Stimulated activated CD4-positive, alpha-beta T cell treated with anti-CD3 and anti-CD28 coated beads, Interleukin-12 subunit alpha, Interleukin-12 subunit beta, amount 100 ng/mL, for 24 hours (primary cell): ENCODE data around the gene STEAP2.

Source experiments
- DNase-seq, 2 experiments: peaks; one replicate each; pipeline ENCODE4 v3.0.0-alpha.2; 2020; ENCODE audit warnings: low read depth in 2 of 2

The STEAP2 gene

DNA sequence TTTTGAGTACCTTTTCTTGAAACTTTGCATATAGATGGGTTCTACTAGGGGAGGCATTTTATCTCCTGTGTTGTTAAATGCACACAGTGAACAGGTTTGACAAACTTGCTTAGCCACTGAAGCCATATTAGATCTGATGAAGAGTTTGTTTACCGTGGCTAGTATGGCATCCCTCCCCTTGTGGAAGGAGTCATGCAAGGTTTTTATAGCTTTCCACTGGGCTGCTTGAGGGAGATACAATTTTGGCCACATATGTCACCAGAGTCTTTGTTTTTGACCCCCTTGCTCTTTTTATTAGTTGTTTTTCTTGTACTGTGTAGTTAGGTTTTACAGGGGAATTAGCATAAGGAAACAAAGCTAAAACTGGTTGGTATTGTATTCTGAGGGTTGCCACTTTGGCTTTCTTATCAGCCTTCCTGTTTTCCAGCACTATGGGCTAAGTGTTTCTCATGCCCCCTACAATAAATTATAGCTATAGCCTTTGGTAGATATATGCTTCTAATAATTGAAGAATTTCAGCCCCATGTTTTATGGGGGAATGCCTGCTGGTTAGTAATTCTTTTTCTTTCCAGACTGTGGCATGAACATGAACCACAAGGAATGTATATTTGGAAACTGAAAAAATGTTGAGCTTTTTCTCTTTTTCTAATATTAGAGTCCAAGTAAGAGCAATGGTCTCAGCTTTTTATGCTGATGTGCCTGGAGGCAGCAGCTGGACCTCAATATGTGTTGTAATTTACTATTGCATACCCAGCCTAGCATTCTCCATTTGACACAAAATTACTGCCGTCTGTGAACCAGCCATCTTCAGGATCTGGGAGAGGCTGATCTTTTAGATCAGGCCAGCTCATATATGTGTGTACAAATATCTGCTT, 18.4 kb upstream of the STEAP2 start:
- no peak for DNase-seq

DNA sequence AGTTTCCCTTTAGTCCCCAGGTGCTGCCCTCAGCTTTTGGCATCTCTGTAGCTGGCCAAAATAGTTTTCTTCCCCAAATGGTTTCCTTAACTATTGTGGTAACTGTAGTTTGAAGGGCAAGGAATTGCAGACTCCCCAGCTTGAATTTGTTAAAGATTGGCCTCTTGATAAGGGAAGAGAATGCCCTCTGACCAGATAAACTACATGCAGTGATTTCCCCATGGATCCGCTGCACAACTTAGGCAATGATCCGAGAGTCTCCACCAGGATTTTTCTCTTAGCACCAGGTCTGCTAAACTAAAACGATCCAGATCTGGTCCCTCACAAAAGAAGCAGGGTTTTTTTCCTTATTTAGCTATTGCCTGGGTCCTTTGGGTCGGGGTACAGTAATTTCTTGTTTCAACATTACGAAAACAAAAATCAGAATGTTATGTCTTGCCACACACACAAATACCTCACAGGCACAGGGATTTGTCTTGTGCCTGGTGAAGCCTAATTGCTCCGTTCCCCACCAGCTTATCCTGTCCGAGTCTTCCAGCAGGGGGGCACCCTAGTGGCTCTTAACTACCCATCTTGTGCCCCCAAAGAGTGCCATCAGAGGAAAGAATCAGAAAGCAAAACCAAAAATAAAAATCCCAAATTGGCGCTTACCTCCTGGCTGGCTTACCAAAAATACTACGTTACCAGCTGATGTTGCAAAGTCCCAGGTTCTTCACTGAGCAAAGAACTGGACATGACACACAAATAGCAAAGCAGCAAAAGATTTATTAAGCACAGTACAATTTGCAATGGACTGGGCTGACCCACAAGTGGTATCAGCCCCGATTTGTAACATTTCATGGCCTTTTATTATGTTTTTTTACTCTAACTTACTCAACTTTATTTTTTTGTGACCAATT, 16.4 kb upstream of the STEAP2 start:
- DNase-seq = no peak

DNA sequence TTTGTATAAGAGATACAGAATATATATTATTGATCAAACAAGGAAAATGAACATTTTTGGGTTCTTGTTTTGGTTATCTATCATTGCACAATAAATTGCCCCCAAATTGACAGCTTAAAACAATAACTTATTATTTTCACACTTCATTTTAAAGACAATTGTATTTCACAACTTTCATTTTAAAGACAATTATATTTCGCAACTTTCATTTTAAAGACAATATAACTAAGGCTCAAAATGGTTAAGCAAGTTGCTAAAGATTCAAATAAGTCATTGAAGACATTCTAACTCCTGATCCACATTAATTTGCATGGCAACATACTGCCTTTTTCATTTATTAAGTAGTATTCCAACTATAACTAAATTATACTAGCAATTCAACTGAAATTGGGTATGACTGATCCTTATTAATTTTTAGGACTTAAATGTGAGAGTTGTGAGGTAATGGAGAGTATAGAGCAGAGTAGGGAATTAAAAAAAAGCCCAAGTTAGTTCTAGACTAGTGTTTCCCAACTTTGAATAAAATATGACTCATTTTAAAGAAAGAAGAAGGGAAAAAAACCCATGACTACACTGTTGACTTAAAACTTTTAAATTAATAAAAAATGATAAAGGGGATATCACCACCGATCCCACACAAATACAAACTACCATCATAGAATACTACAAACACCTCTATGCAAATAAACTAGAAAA, 9.9 kb upstream of the STEAP2 start:
- no peak for DNase-seq

DNA sequence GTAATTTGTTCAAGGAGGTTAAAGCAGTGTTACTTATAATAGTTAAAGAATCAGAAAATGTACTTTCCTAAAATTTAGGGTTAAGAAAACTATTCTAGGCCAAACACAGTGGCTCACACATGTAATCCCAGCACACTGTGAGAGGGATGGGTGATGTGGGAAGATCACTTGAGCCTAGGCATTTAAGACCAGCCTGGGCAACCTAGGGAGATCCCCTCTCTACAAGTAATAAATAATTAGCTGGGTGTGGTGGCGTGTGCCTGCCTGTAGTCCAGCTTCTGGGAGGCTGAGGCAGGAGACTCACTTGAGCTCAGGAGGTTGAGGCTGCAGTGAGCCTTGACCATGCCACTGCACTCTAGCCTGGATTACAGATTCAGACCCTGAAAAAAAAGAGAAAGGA, 3.6 kb upstream of the STEAP2 start:
- DNase-seq = no peak

DNA sequence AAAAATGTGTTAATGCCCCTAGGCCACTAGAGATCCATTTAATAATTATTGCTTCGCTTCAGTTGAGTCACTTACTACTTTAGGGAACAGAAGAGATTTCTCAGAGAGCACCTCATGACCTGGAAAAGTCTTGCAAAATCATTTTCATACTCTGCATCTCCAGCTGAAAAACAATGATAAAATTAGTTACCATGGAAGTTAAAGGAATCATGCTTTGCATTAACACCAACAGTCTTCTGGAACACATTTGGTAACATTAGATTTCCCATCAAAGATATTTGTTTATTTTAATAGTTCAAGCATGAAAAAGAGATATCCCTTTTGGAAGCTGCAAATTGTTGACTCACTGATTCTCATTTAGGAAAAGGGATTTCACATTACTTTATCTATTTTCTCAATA, 1.8 kb upstream of the STEAP2 start:
- no peak for DNase-seq

DNA sequence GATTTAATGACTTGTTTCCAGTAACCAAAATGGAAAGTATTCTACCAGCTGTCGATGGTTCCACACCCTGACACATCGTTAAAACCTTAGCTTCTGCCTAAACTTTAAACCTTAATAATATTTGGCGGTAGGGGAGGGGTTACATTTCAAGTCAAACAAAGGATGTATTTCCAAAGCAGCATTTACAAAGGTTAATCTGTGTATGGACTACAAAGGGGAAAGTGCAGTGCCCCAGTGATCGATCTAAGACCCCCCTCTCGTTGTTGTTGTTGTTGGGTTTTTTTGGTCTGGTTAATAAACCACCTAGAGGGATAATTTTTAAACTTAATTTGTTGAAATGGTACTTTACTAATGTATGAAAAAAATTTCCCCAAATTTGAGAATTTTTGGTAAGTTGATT, 1.1 kb upstream of the STEAP2 start:
- DNase-seq = no peak

DNA sequence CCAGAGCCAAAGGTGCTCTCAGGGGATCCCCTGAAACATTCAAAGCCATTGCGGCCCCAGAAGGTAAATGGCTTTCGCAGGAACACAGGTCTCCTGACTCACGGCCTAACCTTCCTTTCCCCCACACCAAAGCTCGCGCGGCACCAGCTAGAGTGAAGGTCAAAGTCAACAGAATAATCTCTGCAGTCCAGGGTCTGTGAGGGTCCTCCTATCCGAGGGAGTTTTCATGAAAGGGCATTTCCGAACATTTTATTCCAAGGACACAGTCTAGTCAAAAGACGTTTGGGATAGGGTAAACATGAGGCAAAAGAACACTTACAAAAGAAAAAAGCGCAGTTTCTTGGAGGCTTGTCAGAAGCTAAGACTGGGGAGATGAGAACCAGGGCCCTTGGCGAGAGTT, 559 bp upstream of the STEAP2 start:
- no peak for DNase-seq

DNA sequence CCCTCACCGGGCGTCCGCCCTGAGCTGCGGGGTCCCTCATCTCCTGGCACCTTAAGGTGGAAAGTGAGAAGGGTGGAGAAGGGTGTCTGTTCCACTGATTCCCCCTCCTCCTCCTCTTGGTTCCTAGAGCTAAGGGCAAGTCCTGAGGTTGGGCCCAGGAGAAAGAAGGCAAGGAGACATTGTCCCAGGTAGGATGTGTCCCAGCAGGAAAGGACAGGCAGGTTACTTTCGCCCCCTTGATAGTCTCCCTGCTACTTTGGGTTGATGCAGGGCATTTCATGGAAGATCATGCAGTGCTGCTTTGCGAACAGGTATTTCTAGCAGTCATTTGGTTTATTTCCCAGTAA, 582 bp downstream of the STEAP2 start:
- no peak for DNase-seq

DNA sequence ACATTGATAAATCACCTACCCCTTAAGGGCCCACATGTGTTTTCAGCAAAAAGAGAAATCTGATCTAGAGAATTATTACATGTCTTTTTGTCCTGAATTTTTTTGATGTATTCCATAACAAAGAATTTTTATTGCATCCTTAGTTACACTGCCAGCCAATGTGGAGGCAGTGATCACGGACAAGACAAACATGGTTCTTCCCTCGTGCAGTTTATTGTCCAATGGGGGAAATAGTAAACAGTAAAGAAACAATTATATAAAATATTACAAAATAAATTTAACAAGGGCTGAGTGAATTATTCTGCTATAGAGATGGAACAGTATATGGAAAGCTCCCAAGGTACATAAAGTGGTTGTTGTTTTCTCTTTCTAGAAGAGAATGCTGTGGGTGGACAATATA, 2.0 kb downstream of the STEAP2 start:
- no peak for DNase-seq

DNA sequence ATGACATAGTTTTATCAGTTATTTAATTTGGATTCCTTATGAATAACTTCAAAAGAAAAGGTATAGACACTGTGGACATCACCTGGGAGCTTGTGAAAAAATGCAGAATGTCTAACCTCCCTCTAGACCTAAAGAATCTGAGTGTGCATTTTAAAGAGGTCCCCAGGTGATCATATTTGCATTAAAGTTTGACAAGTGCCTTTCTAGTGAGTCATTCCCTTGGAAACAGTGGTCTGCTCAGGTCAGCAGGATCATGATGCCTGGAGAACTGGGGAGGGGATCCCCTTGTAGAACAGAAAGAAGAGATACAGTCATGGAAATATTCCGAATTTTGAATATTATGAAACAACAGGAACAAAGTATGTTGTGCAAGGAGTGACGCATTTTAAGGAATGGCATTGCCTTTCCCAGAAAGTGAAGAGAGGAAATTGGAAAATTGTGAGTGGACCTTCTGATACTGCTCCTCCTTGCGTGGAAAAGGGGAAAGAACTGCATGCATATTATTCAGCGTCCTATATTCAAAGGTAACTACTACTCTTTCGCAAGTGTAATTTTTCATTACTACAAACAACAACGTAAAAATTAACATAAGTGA, 4.6 kb downstream of the STEAP2 start:
- DNase-seq = no peak

DNA sequence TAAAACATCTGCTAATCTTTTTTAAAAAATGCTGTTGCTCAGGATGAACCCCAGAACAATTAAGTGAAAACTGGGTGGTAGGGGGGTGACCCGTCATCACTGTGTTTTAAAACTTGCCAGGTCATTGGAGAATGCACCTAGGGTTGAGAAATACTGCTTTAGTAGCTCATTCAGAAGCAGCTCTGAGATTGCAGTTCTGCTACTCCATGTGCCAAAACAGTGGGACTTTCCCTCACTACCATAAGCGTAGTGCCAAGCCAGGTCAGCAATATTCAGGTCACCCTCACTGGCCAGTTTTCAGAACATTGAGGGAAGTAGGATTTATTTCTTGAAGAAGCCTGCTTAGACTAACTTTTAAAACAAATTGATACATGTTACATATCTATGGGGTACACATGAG, 5.2 kb downstream of the STEAP2 start:
- DNase-seq = no peak

DNA sequence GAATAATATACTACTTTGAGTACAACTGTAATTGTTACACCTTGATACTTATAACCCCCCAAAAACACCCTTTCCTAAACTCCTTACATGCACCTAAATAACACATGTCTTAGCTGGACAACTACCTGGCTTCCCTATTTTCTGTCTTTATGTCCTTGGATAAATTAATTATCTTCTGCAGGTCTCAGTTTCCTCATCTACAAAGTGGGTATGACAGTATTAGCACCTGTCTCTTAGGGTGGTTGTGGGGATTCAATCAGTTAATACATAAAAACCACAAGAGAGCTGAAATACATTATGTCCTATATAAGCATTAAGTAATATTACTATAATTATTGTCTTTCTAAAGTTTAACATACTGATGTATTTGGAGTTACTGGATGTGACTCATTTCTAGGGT, 10.8 kb downstream of the STEAP2 start:
- DNase-seq = no peak

DNA sequence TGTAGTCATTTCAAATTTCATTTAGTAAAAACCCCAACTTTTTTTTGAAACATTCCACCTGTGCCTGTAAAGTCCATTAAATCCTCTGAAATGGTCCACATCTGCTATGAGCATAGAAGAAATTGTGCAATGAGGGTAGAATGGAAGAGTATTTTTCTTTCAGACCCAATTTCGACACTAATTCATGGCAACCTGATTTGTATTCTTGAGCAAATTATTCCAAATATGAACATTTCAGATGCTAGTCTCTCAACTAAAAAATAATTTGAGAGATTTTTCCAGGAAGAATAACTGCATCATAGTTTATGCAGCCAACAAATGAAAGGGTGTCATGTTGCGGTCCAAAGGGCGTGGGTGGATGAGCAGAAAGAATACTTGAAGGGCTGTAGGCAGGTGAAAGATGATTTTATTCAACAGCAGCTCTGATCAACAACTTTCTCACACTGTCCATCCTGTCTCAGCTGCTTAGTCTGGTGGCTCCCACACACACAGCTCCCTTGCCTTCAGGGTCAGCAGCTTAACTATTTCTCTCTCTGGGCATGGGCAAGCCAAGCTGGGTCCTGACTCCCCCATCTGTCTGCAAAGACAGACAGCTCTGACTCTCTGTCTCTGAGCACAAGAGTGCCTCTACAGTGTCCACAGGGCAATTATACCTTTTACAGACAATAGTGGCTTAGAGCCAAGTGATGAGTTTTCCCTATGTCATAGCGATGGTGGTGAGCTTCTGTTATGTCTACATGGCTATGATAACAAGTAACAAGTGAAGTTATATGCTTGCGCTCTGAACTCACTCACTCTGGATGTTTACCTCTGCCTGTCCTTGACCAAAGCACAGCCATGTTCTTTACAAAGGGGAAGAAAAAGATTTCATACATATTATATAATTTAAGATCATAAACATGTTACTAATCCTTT, 11.5 kb downstream of the STEAP2 start:
- no peak for DNase-seq

DNA sequence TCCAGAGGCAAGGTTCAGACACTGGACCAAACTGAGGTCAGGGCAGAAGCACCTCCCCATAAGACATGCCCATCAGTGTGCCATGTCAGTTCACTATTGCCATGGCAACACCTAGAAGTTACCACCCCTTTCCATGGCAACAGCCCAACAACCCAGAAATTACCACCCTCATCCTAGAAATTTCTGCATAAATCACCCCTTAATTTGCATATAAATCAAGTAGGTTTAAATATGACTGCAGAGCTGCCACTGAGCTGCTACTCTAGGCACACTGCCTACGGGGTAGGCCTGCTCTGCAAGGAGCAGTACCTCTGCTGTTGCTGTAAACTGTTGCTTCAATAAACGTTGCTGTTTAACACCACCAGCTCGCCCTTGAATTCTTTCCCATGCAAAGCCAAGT, 12.7 kb downstream of the STEAP2 start:
- DNase-seq = no peak

DNA sequence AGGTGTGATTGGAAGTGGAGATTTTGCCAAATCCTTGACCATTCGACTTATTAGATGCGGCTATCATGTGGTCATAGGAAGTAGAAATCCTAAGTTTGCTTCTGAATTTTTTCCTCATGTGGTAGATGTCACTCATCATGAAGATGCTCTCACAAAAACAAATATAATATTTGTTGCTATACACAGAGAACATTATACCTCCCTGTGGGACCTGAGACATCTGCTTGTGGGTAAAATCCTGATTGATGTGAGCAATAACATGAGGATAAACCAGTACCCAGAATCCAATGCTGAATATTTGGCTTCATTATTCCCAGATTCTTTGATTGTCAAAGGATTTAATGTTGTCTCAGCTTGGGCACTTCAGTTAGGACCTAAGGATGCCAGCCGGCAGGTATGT, 13.6 kb downstream of the STEAP2 start:
- no peak for DNase-seq

DNA sequence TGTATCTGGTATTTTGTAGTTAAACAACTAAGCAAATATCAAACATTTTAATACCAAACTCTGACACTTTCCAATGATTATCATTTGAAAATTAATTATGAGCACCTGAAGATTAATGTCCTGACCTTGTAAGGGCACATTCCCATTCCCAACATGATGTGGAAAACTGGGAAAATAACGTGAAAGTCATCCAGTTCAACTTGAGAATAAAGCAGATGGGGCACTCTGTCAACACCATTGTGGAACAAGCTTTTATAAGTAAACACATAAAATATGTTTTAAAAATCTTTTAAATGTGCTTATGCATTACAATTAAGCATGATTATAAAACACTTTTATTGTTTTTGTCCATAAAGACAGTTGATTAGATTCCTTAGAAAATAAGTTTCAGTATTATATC, 14.1 kb downstream of the STEAP2 start:
- DNase-seq = no peak

DNA sequence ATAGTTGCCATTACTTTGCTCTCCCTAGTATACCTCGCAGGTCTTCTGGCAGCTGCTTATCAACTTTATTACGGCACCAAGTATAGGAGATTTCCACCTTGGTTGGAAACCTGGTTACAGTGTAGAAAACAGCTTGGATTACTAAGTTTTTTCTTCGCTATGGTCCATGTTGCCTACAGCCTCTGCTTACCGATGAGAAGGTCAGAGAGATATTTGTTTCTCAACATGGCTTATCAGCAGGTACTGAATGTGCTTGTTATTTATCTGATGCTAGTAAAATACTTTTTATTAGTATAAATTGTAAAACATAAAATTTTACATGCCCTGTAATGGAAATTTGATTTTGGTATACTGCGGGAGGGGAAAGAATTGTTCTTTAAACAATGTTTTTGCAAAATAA, 15.7 kb downstream of the STEAP2 start:
- no peak for DNase-seq

DNA sequence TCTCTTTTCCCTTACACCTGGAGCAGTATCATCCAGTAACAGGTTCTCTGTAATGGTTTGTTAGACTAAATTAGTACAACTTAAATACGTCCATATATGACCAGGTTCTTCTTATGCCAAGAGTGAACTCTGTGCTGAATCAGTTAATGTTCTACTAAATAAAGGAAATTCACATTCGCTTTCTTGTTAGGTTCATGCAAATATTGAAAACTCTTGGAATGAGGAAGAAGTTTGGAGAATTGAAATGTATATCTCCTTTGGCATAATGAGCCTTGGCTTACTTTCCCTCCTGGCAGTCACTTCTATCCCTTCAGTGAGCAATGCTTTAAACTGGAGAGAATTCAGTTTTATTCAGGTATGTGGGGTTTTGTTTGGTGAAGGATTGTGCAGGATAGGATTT, 18.1 kb downstream of the STEAP2 start:
- no peak for DNase-seq

DNA sequence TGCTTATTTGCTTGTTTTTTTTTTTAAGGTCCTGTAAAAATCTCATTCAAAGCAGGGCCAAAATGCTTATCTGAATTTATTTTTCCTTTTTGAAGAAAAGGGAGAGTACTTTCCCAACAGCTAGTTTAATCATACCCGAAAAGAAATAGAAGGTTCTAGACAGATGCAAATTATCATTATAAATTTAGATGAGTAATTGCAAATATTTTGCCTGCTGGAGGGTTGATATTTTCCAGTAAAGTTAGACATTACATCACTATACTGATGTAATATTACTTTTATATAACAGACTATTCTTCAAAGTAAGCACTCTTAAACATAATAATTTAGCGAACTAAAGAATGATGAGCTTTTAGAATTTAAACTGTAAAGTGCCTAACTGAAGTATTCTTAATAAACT, 19.3 kb downstream of the STEAP2 start:
- DNase-seq = no peak

DNA sequence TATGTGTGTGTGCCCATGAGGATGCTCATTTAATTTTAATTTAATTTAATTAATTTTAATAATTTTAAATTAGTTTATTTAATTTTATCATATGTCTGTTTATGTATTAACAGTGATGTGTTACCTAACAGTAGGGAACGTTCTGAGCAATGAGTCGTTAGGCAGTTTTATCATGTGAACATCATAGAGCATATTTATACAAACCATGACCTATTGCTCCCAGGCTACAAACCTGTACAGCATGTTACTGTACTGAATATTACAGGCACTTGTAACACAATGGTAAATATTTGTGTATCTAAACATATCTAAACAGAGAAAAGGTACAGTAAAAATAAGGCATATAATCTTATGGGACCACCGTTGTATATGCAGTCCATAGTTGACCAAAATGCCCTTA, 19.8 kb downstream of the STEAP2 start:
- DNase-seq = no peak

DNA sequence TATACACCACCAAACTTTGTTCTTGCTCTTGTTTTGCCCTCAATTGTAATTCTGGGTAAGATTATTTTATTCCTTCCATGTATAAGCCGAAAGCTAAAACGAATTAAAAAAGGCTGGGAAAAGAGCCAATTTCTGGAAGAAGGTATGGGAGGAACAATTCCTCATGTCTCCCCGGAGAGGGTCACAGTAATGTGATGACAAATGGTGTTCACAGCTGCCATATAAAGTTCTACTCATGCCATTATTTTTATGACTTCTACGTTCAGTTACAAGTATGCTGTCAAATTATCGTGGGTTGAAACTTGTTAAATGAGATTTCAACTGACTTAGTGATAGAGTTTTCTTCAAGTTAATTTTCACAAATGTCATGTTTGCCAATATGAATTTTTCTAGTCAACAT, 20.9 kb downstream of the STEAP2 start:
- no peak for DNase-seq
